ENCODE data around the gene MED16.
"Not testable (repeated sequence)": the region's sequence is repeated elsewhere in the genome, so short reads cannot be mapped to it uniquely, and the experiment has no call there.

Gene MED16

GRCh38 chr19:888581-889385 is 4.2 kb downstream of the MED16 start:
- no peak for DNase-seq

GRCh38 chr19:887599-887998 is 5.4 kb downstream of the MED16 start:
- no peak for DNase-seq

GRCh38 chr19:887072-887471 is 5.9 kb downstream of the MED16 start:
- DNase-seq: no peak

- no peak for DNase-seq
Measured at GRCh38 chr19:885536-886224, 7.3 kb downstream of the MED16 start.

- DNase-seq: no peak
Measured at GRCh38 chr19:884420-885211, 8.4 kb downstream of the MED16 start.

GRCh38 chr19:883661-884211 is 9.3 kb downstream of the MED16 start:
- no peak for DNase-seq

GRCh38 chr19:882871-883497 is 10.0 kb downstream of the MED16 start:
- no peak for DNase-seq

- DNase-seq: no peak
Measured at GRCh38 chr19:881385-882071, 11.5 kb downstream of the MED16 start.

- no peak for DNase-seq
Measured at GRCh38 chr19:879711-880438, 13.1 kb downstream of the MED16 start.

- DNase-seq: not testable (repeated sequence)
Measured at GRCh38 chr19:878751-879561, 14.0 kb downstream of the MED16 start.

GRCh38 chr19:877992-878660 is 14.9 kb downstream of the MED16 start:
- DNase-seq: not testable (repeated sequence)

- DNase-seq: no peak
Measured at GRCh38 chr19:876780-877314, 16.1 kb downstream of the MED16 start.

GRCh38 chr19:876089-876488 is 16.9 kb downstream of the MED16 start:
- no peak for DNase-seq

GRCh38 chr19:875265-875879 is 17.6 kb downstream of the MED16 start:
- DNase-seq: no peak

- no peak for DNase-seq
Measured at GRCh38 chr19:873561-874041, 19.4 kb downstream of the MED16 start.

- DNase-seq: no peak
Measured at GRCh38 chr19:873084-873483, 19.9 kb downstream of the MED16 start.

- DNase-seq: no peak
Measured at GRCh38 chr19:872266-872951, 20.6 kb downstream of the MED16 start.
